DMS114 treated with DMSO at 0.1 percent for 48 hours (cell line): ENCODE results near the gene BANP.
"Not testable (repeated sequence)": the region's sequence is repeated elsewhere in the genome, so short reads cannot be mapped to it uniquely, and the experiment has no call there.

Experiments
- DNase-seq: peaks from one replicate; lab custom pipeline; 2025; ENCODE audit not compliant: unreplicated experiment; lab: John Stamatoyannopoulos, UW

The BANP gene

GRCh38 chr16:88014252-88014781 is 63.1 kb downstream of the BANP start:
- DNase-seq: no peak

- no peak for DNase-seq
Observed at GRCh38 chr16:88014954-88015805, 63.9 kb downstream of the BANP start.

- DNase-seq: no peak
Observed at GRCh38 chr16:88015806-88016140, 64.5 kb downstream of the BANP start.

GRCh38 chr16:88016386-88016785 is 65.2 kb downstream of the BANP start:
- not testable (repeated sequence) for DNase-seq

GRCh38 chr16:88016964-88017363 is 65.7 kb downstream of the BANP start:
- no peak for DNase-seq

GRCh38 chr16:88017587-88018101 is 66.4 kb downstream of the BANP start:
- DNase-seq: no peak

- DNase-seq: not testable (repeated sequence)
Observed at GRCh38 chr16:88018382-88018781, 67.1 kb downstream of the BANP start.

- not testable (repeated sequence) for DNase-seq
Observed at GRCh38 chr16:88019041-88019820, 68.0 kb downstream of the BANP start.

- no peak for DNase-seq
Observed at GRCh38 chr16:88019821-88020515, 68.7 kb downstream of the BANP start.

GRCh38 chr16:88020516-88020885 is 69.3 kb downstream of the BANP start:
- DNase-seq: no peak

GRCh38 chr16:88021041-88021970 is 70.1 kb downstream of the BANP start:
- DNase-seq: not testable (repeated sequence)

GRCh38 chr16:88022076-88023042 is 71.1 kb downstream of the BANP start:
- DNase-seq: no peak

GRCh38 chr16:88023366-88023765 is 72.1 kb downstream of the BANP start:
- no peak for DNase-seq

- DNase-seq: no peak
Observed at GRCh38 chr16:88023786-88024185, 72.6 kb downstream of the BANP start.

GRCh38 chr16:88024491-88025085 is 73.4 kb downstream of the BANP start:
- not testable (repeated sequence) for DNase-seq

- DNase-seq: not testable (repeated sequence)
Observed at GRCh38 chr16:88025086-88025492, 73.9 kb downstream of the BANP start.

- DNase-seq: not testable (repeated sequence)
Observed at GRCh38 chr16:88025828-88026555, 74.8 kb downstream of the BANP start.
